ENCODE results near the gene CCDC196.

The CCDC196 gene, protein sequence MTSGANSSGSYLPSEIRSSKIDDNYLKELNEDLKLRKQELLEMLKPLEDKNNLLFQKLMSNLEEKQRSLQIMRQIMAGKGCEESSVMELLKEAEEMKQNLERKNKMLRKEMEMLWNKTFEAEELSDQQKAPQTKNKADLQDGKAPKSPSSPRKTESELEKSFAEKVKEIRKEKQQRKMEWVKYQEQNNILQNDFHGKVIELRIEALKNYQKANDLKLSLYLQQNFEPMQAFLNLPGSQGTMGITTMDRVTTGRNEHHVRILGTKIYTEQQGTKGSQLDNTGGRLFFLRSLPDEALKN

GRCh38 chr14:66485910-66486421 is at the start of gene CCDC196:
CCDC196 (plus strand) TSS chr14:66486371; CDS start chr14:66486503, 132 bp downstream.
- in situ Hi-C loops (cut with HindIII; ENCODE audit: low sequenced_read_pairs): no loop called here

GRCh38 chr14:66440801-66441200 is 45.4 kb upstream of the CCDC196 start:
- in situ Hi-C loops (cut with HindIII; ENCODE audit: low sequenced_read_pairs): no loop called here

- in situ Hi-C loops (cut with HindIII; ENCODE audit: low sequenced_read_pairs): no loop called here
Observed at GRCh38 chr14:66442953-66443571, 43.1 kb upstream of the CCDC196 start.

GRCh38 chr14:66443785-66444184 is 42.4 kb upstream of the CCDC196 start:
- in situ Hi-C loops (cut with HindIII; ENCODE audit: low sequenced_read_pairs): no loop called here

DNA sequence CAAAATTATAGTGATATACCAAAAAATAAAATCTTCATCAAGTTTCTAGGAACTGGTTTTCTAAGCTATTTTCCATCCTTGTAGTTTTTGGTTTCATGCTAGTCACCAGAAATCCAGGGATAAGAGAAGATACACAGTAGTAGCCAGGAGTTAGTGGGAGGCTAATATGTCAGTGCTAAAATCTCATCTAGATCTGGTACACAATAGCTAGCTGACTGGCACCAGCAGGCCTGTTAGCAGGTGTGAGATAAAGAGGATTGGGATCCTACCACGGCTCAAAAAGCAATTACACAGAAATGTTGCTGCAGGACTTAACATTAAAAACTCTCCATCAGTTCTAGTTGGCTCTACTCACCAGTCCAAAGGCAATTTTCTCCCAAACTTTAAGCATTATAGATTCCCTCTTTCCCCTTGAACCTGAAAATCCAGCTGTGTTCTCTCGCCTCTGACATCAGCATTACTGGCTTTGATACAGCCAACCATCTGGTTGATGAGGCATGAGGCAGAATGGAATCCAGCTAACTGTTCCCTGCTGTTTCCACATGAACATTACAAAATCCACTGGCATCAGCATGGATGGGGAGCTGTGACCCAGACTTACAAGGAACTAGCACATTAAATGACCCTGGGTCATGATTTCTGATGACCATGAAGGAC is 41.8 kb upstream of the CCDC196 start:
- in situ Hi-C loops (cut with HindIII; ENCODE audit: low sequenced_read_pairs): no loop called here

GRCh38 chr14:66445936-66446335 is 40.2 kb upstream of the CCDC196 start:
- in situ Hi-C loops (cut with HindIII; ENCODE audit: low sequenced_read_pairs): no loop called here

DNA sequence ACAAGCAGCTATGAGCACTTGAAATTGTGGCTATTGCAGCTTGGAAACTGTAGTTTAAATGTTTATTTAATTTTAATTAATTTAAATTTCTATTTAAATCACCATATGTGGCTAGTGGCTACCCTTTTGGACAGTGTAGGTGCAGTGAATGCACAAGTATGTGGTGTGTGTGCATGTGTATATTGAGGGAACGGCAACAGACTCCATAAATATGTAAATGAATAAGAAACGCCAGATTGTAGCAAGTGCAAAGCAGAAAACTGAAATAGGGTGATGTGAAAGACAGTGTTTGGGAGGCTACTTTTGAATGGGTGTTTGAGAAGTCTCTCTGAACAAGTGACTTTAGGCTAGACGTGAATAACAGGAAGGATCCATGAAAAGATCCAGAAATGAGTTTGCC is 32.7 kb upstream of the CCDC196 start:
- in situ Hi-C loops (cut with HindIII; ENCODE audit: low sequenced_read_pairs): loop anchor here (5.0 kb wide), 1 partner anchor 51 kb away; no protein-coding TSS in a partner anchor

GRCh38 chr14:66459603-66460002 is 26.6 kb upstream of the CCDC196 start:
- in situ Hi-C loops (cut with HindIII; ENCODE audit: low sequenced_read_pairs): no loop called here

GRCh38 chr14:66464261-66464660 is 21.9 kb upstream of the CCDC196 start:
- in situ Hi-C loops (cut with HindIII; ENCODE audit: low sequenced_read_pairs): no loop called here

GRCh38 chr14:66468778-66469367 is 17.3 kb upstream of the CCDC196 start:
- in situ Hi-C loops (cut with HindIII; ENCODE audit: low sequenced_read_pairs): no loop called here

GRCh38 chr14:66471584-66471983 is 14.6 kb upstream of the CCDC196 start:
- in situ Hi-C loops (cut with HindIII; ENCODE audit: low sequenced_read_pairs): no loop called here

GRCh38 chr14:66472251-66472650 is 13.9 kb upstream of the CCDC196 start:
- in situ Hi-C loops (cut with HindIII; ENCODE audit: low sequenced_read_pairs): no loop called here

GRCh38 chr14:66473223-66473622 is 12.9 kb upstream of the CCDC196 start:
- in situ Hi-C loops (cut with HindIII; ENCODE audit: low sequenced_read_pairs): no loop called here

GRCh38 chr14:66476964-66477363 is 9.2 kb upstream of the CCDC196 start:
- in situ Hi-C loops (cut with HindIII; ENCODE audit: low sequenced_read_pairs): no loop called here

- in situ Hi-C loops (cut with HindIII; ENCODE audit: low sequenced_read_pairs): no loop called here
Observed at GRCh38 chr14:66477567-66477966, 8.6 kb upstream of the CCDC196 start.

GRCh38 chr14:66482873-66483272 is 3.3 kb upstream of the CCDC196 start:
- in situ Hi-C loops (cut with HindIII; ENCODE audit: low sequenced_read_pairs): no loop called here

- in situ Hi-C loops (cut with HindIII; ENCODE audit: low sequenced_read_pairs): no loop called here
Observed at GRCh38 chr14:66483322-66483721, 2.8 kb upstream of the CCDC196 start.

GRCh38 chr14:66485029-66485428 is 1.1 kb upstream of the CCDC196 start:
- in situ Hi-C loops (cut with HindIII; ENCODE audit: low sequenced_read_pairs): no loop called here

DNA sequence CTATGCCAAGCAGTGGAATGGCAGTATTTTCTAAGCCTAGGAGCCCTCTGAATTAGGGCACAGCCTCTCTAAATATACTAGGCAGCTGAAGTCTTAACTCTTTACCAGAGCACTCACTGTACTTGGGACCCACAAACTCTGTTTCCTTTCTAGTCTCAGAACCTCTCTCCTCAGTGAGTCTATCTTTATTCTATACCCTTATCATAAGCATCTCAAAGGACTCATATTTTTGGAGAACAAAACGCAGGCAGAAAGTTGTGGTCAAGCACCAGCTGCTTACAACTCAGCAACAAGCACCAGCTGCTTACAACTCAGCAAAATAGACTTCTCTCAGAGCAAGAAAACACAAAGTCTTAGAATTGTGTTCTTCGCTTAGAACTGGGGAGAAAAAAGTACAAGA is 993 bp downstream of the CCDC196 start:
- in situ Hi-C loops (cut with HindIII; ENCODE audit: low sequenced_read_pairs): no loop called here

- in situ Hi-C loops (cut with HindIII; ENCODE audit: low sequenced_read_pairs): no loop called here
Observed at GRCh38 chr14:66490143-66491111, 4.3 kb downstream of the CCDC196 start.
